GM10248 (cell line): ENCODE data around the gene CDKL2.

Experiments used
- CTCF ChIA-PET: fragments of 300-600 bp; sonication (Branson Sonifier 250); formaldehyde crosslinking; extraction: SDS; loops from one replicate; lab custom pipeline; 2021; ENCODE audit warnings: antibody characterized with exemption; lab: Yijun Ruan, JAX
- POLR2A ChIA-PET: fragments of 350-650 bp; sonication (Branson Sonifier 250); formaldehyde crosslinking; extraction: SDS; loops from one replicate; lab custom pipeline; 2020; ENCODE audit warnings: antibody characterized with exemption; lab: Yijun Ruan, JAX
- DNase-seq: peaks from one replicate; pipeline ENCODE4 v3.0.0; 2012; ENCODE audit errors: extremely low spot score
- TF ChIP-seq, protein P1 (sequence below): IDR thresholded peaks from 2 replicates; pipeline ENCODE4 v1.5.1; 2012; ENCODE audit warnings: mild to moderate bottlenecking, low read depth; ENCODE audit errors: extremely low read depth, missing control alignments, control extremely low read depth

Gene CDKL2

DNA sequence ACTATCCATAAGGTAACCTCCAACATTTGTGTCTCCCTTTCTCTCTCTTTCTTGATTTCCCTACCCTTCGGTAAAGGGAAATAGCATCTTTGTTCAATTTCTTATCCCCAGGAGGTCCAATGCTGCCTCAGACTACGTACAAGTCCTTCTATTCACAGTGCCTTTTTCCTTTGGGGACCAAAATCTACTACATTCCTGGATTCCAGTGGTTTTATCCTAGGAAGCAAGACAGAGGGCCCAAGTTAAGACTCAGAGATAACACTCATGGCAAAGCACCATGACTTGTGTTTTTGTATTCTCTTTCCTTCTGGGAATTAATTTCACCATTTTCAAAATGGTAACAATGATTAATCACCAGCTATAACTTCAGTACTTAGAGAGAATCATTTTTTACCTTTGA is 32.3 kb upstream of the CDKL2 start:
- ChIA-PET POLR2A (no interaction called here), CTCF (interaction anchor here (2.2 kb wide), 1 partner anchor 10 kb away, joined by 5 read pairs; no protein-coding TSS in a partner anchor)
- DNase-seq: no peak
- TF ChIP-seq, protein P1, sequence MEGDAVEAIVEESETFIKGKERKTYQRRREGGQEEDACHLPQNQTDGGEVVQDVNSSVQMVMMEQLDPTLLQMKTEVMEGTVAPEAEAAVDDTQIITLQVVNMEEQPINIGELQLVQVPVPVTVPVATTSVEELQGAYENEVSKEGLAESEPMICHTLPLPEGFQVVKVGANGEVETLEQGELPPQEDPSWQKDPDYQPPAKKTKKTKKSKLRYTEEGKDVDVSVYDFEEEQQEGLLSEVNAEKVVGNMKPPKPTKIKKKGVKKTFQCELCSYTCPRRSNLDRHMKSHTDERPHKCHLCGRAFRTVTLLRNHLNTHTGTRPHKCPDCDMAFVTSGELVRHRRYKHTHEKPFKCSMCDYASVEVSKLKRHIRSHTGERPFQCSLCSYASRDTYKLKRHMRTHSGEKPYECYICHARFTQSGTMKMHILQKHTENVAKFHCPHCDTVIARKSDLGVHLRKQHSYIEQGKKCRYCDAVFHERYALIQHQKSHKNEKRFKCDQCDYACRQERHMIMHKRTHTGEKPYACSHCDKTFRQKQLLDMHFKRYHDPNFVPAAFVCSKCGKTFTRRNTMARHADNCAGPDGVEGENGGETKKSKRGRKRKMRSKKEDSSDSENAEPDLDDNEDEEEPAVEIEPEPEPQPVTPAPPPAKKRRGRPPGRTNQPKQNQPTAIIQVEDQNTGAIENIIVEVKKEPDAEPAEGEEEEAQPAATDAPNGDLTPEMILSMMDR: no peak

DNA sequence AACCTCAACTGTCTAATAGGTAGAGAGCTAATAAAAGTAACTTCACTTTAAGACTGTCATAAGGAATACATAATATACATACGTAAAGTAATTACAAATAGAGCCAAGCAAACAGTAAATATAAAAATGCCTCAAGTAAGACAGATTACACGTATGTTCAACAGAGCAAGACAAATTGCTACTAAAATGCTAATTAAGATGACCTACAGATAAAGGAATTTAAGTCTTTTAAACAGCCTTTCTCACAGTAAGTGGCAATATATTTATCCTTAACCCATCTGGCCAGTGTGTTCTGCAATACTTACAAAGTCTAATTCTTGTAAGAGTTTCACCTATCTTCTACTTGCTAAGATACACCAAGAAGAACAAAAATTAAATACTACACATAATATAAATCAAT is 30.2 kb upstream of the CDKL2 start:
- TF ChIP-seq, protein P1: no peak
- ChIA-PET POLR2A (no interaction called here), CTCF (interaction anchor here (0.9 to 8.8 kb wide), 5 partner anchors 7 to 63 kb away, joined by 3 to 63 read pairs (median 5); no protein-coding TSS in a partner anchor)
- DNase-seq: no peak

DNA sequence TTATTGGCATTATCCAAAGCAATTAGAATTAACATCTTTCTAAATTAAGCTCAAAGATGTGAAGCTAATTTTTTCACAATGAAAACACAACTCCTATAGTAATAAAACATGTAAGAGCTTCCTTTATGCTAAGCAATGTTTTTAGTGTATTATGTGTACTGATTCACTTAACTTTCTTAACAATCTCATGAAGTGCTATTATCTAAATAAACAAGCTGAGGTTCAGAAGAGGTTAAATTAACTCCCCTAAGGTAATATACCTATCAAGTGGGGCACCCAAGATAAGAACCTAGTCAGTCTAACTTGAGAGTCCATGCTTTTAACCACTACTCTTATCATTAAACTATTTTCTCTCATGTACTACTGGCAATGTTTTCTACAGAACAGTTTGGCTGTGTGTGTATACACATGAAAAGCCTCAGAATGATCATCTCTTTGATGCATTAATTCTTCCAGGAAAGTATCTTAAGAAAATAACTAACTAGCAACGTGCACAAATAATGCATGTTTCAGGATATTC is 29.2 kb upstream of the CDKL2 start:
- ChIA-PET POLR2A (interaction anchor here (1.7 kb wide), 1 partner anchor 65 kb away, joined by 3 read pairs; the partner anchor contains the start of gene USO1), CTCF (interaction anchor here (1.2 to 8.8 kb wide), 4 partner anchors 8 to 64 kb away, joined by 3 to 63 read pairs (median 4); no protein-coding TSS in a partner anchor)
- TF ChIP-seq, protein P1: no peak

DNA sequence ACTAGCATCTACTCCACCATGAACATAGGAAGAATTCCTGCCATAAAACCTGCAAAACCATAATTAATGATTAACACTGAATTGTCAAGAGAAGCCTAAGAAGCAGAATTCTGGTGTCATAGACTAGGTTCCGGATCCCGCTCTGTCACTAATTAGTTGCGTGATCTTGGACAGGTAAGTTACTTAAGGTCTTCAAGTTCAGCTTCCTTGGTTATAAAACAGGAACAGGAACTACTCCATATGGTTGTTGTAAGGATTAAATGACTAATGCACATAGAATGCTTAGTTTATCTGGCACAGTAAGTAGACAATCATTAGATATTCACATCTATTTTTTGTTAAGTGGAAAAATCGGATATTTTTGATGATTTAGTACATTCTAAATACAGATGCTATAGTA is 28.5 kb upstream of the CDKL2 start:
- DNase-seq: no peak
- TF ChIP-seq, protein P1: no peak
- CTCF ChIA-PET: interaction anchor here (1.3 to 8.8 kb wide), 3 partner anchors 9 to 27 kb away, joined by 4 to 63 read pairs (median 5); no protein-coding TSS in a partner anchor
- POLR2A ChIA-PET: interaction anchor here (1.7 kb wide), 1 partner anchor 65 kb away, joined by 3 read pairs; the partner anchor contains the start of gene USO1

More for the DNA sequence above, 29.2 kb upstream of the CDKL2 start:
- no peak for DNase-seq

DNA sequence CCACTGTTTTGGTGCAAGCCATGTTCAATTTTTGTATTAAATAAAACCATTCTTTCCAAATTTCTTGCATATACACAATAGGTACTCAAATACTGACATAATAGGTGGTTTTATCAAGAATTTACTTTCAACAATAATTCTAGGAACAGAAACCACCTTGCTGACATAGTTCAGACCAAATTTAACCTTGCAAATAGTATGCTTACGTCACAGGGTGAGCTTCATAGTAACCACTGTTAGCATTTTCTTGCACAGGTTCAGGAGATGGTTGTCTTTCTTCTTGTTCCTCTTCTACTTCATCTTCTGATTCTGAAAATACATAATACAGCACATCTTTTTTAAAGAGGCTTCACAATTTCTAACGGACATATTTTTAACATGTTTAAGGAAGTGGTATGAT is 25.2 kb upstream of the CDKL2 start:
- ChIA-PET CTCF (interaction anchor here (0.9 to 8.8 kb wide), 6 partner anchors 9 to 69 kb away, joined by 3 to 63 read pairs (median 4); partner anchors contain the start of gene USO1), POLR2A (interaction anchor here (0.6 kb wide), 1 partner anchor 69 kb away, joined by 3 read pairs; the partner anchor contains the start of gene USO1)
- TF ChIP-seq, protein P1: no peak
- no peak for DNase-seq

DNA sequence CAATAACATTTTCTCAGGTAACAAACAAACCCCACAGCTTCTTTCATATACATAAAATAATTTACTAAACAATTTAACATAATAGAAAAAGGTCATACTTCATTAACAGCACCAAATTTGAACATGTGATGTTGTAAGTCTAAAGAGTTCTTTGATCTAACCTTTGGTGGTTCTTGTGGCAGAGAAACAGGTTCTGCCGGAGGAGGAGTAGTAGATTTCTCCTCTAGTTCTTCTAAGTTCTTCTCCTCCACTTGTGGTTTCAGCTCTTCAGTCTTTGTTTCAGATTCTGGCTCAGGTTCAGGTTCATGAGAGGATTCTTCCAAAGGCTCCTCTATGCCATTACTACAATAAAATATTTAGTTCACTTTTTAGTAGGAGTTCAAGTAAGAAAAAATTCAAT is 24.6 kb upstream of the CDKL2 start:
- POLR2A ChIA-PET: interaction anchor here (0.6 kb wide), 1 partner anchor 69 kb away, joined by 3 read pairs; the partner anchor contains the start of gene USO1
- TF ChIP-seq, protein P1: no peak
- CTCF ChIA-PET: interaction anchor here (0.9 to 8.8 kb wide), 6 partner anchors 8 to 69 kb away, joined by 3 to 63 read pairs (median 4); partner anchors contain the start of gene USO1

More for the DNA sequence above, 24.6 kb upstream of the CDKL2 start:
- no peak for DNase-seq
